Measurements from ENCODE around the gene SLC25A23. TPM values are rescaled to one million over a fixed set of nuclear protein-coding genes. Genes with fewer than 3 reads are reported as not detected.

The SLC25A23 gene
- total RNA-seq, 1 experiment from 2014 or later = 14.5 TPM

DNA sequence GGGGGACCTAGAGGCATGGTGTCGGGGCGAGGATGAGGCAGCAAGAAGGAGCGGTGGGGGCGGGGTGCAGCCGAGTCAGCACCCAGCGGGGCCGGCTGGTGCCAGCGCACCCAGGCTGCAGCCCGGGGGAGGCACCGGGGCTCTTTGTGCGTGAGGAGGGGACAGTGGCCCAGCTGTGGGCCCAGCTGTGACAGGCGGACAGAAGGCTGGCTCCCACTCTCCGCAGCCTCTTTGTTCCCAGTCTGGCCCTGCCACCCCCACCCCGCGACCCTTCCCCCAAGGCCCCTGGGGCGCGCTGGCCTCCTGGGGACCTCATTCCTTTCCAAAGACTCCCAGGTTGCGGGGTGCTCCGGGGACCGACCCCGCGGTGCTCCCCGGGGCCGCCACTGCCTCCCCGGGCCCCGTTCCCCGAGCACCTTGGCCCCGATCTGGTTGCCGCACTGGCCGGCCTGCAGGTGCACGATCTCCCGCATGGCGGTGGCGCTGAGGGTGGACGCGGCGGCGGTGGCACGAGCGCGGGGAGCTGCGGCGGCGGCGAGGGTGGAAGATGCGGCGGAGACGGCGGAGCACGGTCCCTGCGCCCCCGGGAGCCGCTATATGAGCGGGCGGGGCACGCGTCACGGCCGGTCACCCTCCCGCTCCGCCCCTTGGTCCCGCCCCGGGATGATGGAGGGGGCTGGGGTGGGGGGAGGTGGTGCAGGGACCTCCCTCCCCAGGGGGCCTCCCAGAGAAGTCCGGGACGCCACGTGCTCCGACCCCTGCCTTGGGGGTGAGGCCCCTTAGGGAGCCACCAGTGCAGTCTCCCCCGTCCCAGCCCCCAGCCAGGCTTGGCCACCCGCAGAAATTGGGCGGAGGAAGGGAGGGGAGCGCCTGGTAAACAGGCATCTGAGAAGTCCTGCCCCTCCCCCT, 42.4 kb upstream of the SLC25A23 start, which contains the start of gene TUBB4A:
Gene TUBB4A, minus strand, starts transcription at position 570 of the 909 bp plus-strand sequence. Its CDS starts 97 bp downstream, at position 473.
- POLR2A ChIA-PET = no interaction called here
- Mint-ChIP-seq H3K27me3 (ENCODE audit: insufficient read depth, unreplicated experiment) (peaks cover 12% of the 10 kb centered on the region), H3K9me3 (ENCODE audit: unreplicated experiment) (no peaks in the 10 kb centered on the region), H3K4me3 (ENCODE audit: unreplicated experiment) (peak within 1 kb of the TSS; percentile 35), H3K4me1 (ENCODE audit: insufficient read depth, unreplicated experiment) (no peaks in the 10 kb centered on the region), H3K27ac (ENCODE audit: low read depth, unreplicated experiment) (no peak within 1 kb of the TSS), H3K36me3 (ENCODE audit: insufficient read depth, unreplicated experiment) (no peaks in the 10 kb centered on the region)
- intact Hi-C loops (cut with micrococcal nuclease) = no loop called here
- TF ChIP-seq, protein P1, sequence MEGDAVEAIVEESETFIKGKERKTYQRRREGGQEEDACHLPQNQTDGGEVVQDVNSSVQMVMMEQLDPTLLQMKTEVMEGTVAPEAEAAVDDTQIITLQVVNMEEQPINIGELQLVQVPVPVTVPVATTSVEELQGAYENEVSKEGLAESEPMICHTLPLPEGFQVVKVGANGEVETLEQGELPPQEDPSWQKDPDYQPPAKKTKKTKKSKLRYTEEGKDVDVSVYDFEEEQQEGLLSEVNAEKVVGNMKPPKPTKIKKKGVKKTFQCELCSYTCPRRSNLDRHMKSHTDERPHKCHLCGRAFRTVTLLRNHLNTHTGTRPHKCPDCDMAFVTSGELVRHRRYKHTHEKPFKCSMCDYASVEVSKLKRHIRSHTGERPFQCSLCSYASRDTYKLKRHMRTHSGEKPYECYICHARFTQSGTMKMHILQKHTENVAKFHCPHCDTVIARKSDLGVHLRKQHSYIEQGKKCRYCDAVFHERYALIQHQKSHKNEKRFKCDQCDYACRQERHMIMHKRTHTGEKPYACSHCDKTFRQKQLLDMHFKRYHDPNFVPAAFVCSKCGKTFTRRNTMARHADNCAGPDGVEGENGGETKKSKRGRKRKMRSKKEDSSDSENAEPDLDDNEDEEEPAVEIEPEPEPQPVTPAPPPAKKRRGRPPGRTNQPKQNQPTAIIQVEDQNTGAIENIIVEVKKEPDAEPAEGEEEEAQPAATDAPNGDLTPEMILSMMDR (IDR thresholded peaks at IDR 0.05; ENCODE audit: unreplicated experiment) = no peak
- CTCF ChIA-PET = no interaction called here
- BruUV-seq (replicated peaks) = no TSS peak
- no peak for DNase-seq (ENCODE audit: unreplicated experiment)

DNA sequence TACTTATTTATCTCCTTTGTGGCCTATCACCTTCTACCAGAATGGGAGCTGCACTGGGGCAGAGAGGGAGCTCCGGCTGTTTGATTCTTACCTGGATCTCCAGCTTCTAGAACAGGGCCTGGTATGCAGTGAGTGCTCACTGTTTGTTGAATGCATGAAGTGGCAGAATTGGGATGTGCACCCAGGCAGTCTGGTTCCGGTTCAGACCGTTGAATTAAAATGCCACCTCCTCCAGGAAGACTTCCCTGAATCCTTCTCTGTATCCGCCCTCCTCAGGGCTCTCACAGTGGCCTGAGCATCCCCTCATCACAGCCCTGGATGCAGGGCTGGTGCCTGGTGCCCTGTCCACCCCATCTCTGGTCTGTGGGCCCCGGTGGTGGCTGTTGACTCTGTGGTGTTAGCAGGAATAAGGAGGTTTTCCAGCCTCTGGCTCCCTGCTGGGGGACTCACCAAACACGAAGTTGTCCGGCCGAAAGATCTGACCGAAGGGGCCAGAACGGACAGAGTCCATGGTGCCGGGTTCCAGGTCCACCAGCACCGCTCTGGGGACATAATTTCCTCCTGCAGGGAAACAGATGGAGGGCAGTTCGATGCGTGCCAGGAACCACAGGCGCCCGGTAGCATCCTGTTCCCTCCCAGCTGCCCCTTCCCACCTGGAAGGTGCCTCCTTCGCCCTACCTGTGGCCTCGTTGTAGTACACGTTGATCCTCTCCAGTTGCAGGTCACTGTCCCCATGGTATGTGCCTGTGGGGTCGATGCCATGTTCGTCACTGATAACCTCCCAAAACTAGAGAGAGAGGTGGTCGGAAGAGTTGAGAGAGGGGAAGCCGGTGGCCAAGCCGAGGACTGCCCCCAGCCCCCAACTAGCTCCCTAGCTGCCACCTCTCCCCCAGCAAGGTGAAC, 41.5 kb upstream of the SLC25A23 start:
- ChIA-PET CTCF (interaction anchor here (0.5 kb wide), 1 partner anchor 131 kb away, joined by 3 read pairs; no protein-coding TSS in a partner anchor), POLR2A (no interaction called here)
- no peak for DNase-seq (ENCODE audit: unreplicated experiment)
- no peak overlapping the region for H3K27ac Mint-ChIP-seq (ENCODE audit: low read depth, unreplicated experiment)
- peaks cover 12% of the 10 kb centered on the region for H3K27me3 Mint-ChIP-seq (ENCODE audit: insufficient read depth, unreplicated experiment)
- H3K9me3 Mint-ChIP-seq (ENCODE audit: unreplicated experiment) = no peaks in the 10 kb centered on the region
- intact Hi-C loops (cut with micrococcal nuclease) = no loop called here
- no TSS peak for BruUV-seq (replicated peaks)
- TF ChIP-seq, protein P1 (IDR thresholded peaks at IDR 0.05; ENCODE audit: unreplicated experiment) = no peak
- H3K36me3 Mint-ChIP-seq (ENCODE audit: insufficient read depth, unreplicated experiment) = no peaks in the 10 kb centered on the region
- no peaks in the 10 kb centered on the region for H3K4me1 Mint-ChIP-seq (ENCODE audit: insufficient read depth, unreplicated experiment)
- peak overlapping the region; percentile 35 for H3K4me3 Mint-ChIP-seq (ENCODE audit: unreplicated experiment)

DNA sequence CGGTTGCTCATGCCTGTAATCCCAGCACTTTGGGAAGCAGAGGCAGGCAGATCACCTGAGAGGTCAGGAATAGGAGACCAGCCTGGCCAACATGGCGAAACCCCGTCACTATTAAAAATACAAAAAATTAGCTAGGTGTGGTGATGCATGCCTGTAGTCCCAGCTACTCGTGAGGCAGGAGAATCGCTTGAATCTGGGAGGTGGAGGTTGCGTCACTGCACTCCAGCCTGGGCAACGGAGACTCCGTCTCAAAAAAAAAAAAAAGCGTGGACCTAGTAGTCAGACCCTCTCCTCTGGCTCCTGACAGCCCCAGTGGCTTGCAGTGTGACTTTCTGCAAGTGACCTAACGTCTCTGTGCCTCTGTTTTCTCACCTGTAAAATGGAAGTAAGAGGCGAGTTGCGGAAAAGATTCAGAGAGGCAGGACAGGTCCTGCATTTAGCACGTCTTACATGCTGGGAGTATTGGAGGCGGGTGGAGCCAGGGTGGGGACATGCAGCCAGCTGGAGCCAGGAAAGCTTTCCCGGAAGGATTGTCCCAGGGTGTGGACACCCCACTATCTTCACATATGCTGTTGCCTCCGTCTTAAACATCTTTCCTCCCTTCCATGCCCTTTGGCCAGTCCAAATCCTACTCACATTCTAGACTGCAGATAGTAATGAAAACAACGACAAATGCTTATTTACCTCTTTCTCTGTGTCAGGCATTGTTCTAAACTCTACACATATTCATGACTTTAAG, 39.6 kb upstream of the SLC25A23 start:
- CTCF ChIA-PET = no interaction called here

More for the DNA sequence above, 39.6 kb upstream of the SLC25A23 start:
- Mint-ChIP-seq H3K4me3 (ENCODE audit: unreplicated experiment) (no peak overlapping the region), H3K4me1 (ENCODE audit: insufficient read depth, unreplicated experiment) (no peaks in the 10 kb centered on the region), H3K27me3 (ENCODE audit: insufficient read depth, unreplicated experiment) (peaks cover 12% of the 10 kb centered on the region), H3K27ac (ENCODE audit: low read depth, unreplicated experiment) (no peak overlapping the region), H3K9me3 (ENCODE audit: unreplicated experiment) (no peaks in the 10 kb centered on the region), H3K36me3 (ENCODE audit: insufficient read depth, unreplicated experiment) (no peaks in the 10 kb centered on the region)
- DNase-seq (ENCODE audit: unreplicated experiment) = no peak
- TF ChIP-seq, protein P1 (IDR thresholded peaks at IDR 0.05; ENCODE audit: unreplicated experiment) = no peak
- no TSS peak for BruUV-seq (replicated peaks)
- intact Hi-C loops (cut with micrococcal nuclease) = no loop called here
- POLR2A ChIA-PET = interaction anchor here (0.6 kb wide), 1 partner anchor 78 kb away, joined by 3 read pairs; no protein-coding TSS in a partner anchor

Data from MCF 10A (cell line).